ENCODE measurements around the gene LRRC1.

DNA sequence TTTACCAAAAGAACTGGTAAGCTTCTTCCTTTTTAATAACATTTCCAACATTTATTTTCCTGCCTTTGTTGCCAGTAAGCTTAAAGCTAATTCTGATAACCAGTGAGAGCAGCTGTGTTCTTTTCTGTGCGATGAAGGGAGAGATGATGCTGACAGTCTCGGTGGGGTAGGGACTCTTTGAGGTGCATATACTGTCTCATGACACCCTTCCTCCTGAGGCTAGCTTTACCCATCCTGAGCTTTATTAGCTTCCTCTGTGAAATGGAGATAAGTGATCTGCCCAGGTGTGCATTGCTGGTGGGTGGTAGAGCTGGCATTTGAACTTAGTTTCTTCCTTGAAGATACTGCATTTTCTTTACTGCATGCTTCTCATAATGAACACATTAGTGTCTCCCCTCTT is 92.5 kb downstream of the LRRC1 start:
- TF ChIP-seq, protein P1, sequence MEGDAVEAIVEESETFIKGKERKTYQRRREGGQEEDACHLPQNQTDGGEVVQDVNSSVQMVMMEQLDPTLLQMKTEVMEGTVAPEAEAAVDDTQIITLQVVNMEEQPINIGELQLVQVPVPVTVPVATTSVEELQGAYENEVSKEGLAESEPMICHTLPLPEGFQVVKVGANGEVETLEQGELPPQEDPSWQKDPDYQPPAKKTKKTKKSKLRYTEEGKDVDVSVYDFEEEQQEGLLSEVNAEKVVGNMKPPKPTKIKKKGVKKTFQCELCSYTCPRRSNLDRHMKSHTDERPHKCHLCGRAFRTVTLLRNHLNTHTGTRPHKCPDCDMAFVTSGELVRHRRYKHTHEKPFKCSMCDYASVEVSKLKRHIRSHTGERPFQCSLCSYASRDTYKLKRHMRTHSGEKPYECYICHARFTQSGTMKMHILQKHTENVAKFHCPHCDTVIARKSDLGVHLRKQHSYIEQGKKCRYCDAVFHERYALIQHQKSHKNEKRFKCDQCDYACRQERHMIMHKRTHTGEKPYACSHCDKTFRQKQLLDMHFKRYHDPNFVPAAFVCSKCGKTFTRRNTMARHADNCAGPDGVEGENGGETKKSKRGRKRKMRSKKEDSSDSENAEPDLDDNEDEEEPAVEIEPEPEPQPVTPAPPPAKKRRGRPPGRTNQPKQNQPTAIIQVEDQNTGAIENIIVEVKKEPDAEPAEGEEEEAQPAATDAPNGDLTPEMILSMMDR (IDR thresholded peaks at IDR 0.05) = no peak
- TF ChIP-seq POLR2A (IDR thresholded peaks at IDR 0.05) = no peak

Data from thyroid gland (tissue), 4 donors.